CD4-positive, alpha-beta T cell (primary cell): ENCODE measurements around the gene DHX40. TPM values are rescaled to one million over a fixed set of nuclear protein-coding genes. Genes with fewer than 3 reads are reported as not detected.
A peak's percentile ranks its signal among the peaks of the same experiment; 100 is the strongest.
"Not testable (repeated sequence)": the region's sequence is repeated elsewhere in the genome, so short reads cannot be mapped to it uniquely, and the experiment has no call there.

Source experiments
- ATAC-seq: fragments of 200-7000 bp; cut with Tn5 transposase; one replicate; pipeline ENCODE4 v1.10.0; 2022; ENCODE audit warnings: mild to moderate bottlenecking; ENCODE audit not compliant: poor library complexity
- CTCF ChIA-PET: fragments of 350-600 bp; sonication (Branson Sonifier 250); formaldehyde crosslinking; loops from one replicate; lab custom pipeline; 2021; ENCODE audit warnings: antibody characterized with exemption, inconsistent platforms; lab: Charles Lee
- POLR2A ChIA-PET: fragments of 350-600 bp; sonication (Branson Sonifier 250); formaldehyde crosslinking; loops from one replicate; lab custom pipeline; 2021; ENCODE audit warnings: antibody characterized with exemption, inconsistent platforms; lab: Charles Lee
- DNase-seq, 14 experiments: peaks; one replicate each; pipeline ENCODE4 v3.0.0-alpha.2; 2013 to 2020; ENCODE audit warnings: mixed read lengths in 2 of 14
- H3K27ac ChIP-seq, 2 donors: one replicate each; pipeline versions ENCODE4 v1.5.1 to v1.7.0; 2013; ENCODE audit warnings: low read length in 2 of 2, low read depth in 1 of 2, mild to moderate bottlenecking in 1 of 2
- H3K27me3 ChIP-seq, 2 experiments: 1 replicate in 1 of 2; 2 replicates in 1 of 2; pipeline versions ENCODE4 v1.6.1 to v1.7.0; 2013; ENCODE audit warnings: low read length in 2 of 2, control low read depth in 1 of 2, mild to moderate bottlenecking in 1 of 2, moderate library complexity in 1 of 2; ENCODE audit not compliant: insufficient read depth in 2 of 2, control insufficient read depth in 1 of 2
- H3K36me3 ChIP-seq: one replicate; pipeline ENCODE4 v1.6.1; 2013; ENCODE audit warnings: low read length, control low read depth; ENCODE audit not compliant: insufficient read depth
- H3K4me1 ChIP-seq: one replicate; pipeline ENCODE4 v1.6.1; 2013; ENCODE audit warnings: low read length, control low read depth; ENCODE audit not compliant: insufficient read depth
- H3K4me3 ChIP-seq: one replicate; pipeline ENCODE4 v1.5.1; 2013; ENCODE audit warnings: mild to moderate bottlenecking, low read length, moderate library complexity
- H3K9me3 ChIP-seq, 2 experiments: 1 replicate in 1 of 2; 2 replicates in 1 of 2; pipeline versions ENCODE4 v1.6.1 to v1.7.0; 2013; ENCODE audit warnings: low read length in 2 of 2, mild to moderate bottlenecking in 2 of 2, control low read depth in 1 of 2, moderate library complexity in 1 of 2; ENCODE audit not compliant: control insufficient read depth in 1 of 2, insufficient read depth in 1 of 2
- H3K27ac Mint-ChIP-seq: one replicate; pipeline ENCODE4 v1.8.0; 2020; ENCODE audit warnings: mixed read lengths
- H3K27me3 Mint-ChIP-seq: one replicate; pipeline ENCODE4 v1.8.0; 2021; ENCODE audit warnings: mixed read lengths
- H3K36me3 Mint-ChIP-seq: one replicate; pipeline ENCODE4 v1.8.0; 2021; ENCODE audit warnings: low read depth, mixed read lengths
- H3K4me1 Mint-ChIP-seq: one replicate; pipeline ENCODE4 v1.8.0; 2021; ENCODE audit warnings: low read depth, mixed read lengths
- H3K4me3 Mint-ChIP-seq: one replicate; pipeline ENCODE4 v1.8.0; 2020; ENCODE audit warnings: mild to moderate bottlenecking, mixed read lengths
- H3K9me3 Mint-ChIP-seq: one replicate; pipeline ENCODE4 v1.8.0; 2020; ENCODE audit warnings: mixed read lengths
- intact Hi-C, 2 experiments: fragments of 100-400 bp; cut with DNase I in 1 of 2; cut with micrococcal nuclease in 1 of 2; formaldehyde crosslinking; loops; one replicate each; pipeline versions ENCODE4 v1.15.1 to v1.9.0; 2023 to 2025; cut with DNase I, micrococcal nuclease
- total RNA-seq, 174 experiments: library from RNA in 2 of 174; stranded (reverse) in 2 of 174; gene quantifications; one replicate each; pipeline ENCODE4 v1.2.3 and lab custom pipeline; 2021 to 2026
- TF ChIP-seq, protein P1 (sequence below): fragments of 200-600 bp; IDR thresholded peaks from one replicate; pipeline ENCODE4 v1.8.0; 2022; ENCODE audit warnings: antibody characterized with exemption, mild to moderate bottlenecking

The DHX40 gene
- total RNA-seq, 2 experiments from 2014 or later, result 62.6 to 65.6 TPM

DNA sequence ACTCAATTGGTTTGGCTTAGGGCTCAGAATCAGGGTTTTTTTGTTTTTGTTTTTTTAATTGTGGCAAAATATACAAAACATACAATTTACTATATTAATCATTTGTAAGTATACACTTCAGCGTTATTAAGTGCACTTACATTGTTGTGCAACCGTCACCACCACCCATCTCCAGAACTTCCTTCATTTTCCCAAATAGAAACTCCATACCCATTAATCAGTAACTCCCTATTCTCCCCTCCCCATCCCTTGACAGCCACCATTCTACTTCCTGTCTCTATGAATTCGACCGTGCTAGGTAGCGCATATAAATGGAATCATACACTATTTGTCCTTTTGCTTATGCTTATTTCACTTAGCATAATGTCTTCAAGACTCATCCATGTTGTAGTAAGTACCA lies 45.2 kb upstream of the DHX40 start:
- no peak overlapping the region for H3K27ac Mint-ChIP-seq
- peaks cover 11% of the 10 kb centered on the region for H3K27me3 Mint-ChIP-seq
- Histone ChIP-seq H3K4me1 (peaks cover 4% of the 10 kb centered on the region), H3K27ac (no peak overlapping the region), H3K36me3 (no peaks in the 10 kb centered on the region), H3K9me3 (no peaks in the 10 kb centered on the region), H3K4me3 (no peak overlapping the region), H3K27me3 (no peaks in the 10 kb centered on the region)
- ATAC-seq (no peak), DNase-seq (no peak)
- TF ChIP-seq, protein P1, sequence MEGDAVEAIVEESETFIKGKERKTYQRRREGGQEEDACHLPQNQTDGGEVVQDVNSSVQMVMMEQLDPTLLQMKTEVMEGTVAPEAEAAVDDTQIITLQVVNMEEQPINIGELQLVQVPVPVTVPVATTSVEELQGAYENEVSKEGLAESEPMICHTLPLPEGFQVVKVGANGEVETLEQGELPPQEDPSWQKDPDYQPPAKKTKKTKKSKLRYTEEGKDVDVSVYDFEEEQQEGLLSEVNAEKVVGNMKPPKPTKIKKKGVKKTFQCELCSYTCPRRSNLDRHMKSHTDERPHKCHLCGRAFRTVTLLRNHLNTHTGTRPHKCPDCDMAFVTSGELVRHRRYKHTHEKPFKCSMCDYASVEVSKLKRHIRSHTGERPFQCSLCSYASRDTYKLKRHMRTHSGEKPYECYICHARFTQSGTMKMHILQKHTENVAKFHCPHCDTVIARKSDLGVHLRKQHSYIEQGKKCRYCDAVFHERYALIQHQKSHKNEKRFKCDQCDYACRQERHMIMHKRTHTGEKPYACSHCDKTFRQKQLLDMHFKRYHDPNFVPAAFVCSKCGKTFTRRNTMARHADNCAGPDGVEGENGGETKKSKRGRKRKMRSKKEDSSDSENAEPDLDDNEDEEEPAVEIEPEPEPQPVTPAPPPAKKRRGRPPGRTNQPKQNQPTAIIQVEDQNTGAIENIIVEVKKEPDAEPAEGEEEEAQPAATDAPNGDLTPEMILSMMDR, result no peak
- ChIA-PET CTCF (no interaction called here), POLR2A (no interaction called here)
- H3K4me1 Mint-ChIP-seq, result no peaks in the 10 kb centered on the region
- H3K9me3 Mint-ChIP-seq, result no peaks in the 10 kb centered on the region
- intact Hi-C loops, result loop anchor here (5.0 kb wide), 1 partner anchor 517 kb away; no protein-coding TSS in a partner anchor
- H3K36me3 Mint-ChIP-seq, result no peaks in the 10 kb centered on the region
- no peak overlapping the region for H3K4me3 Mint-ChIP-seq

DNA sequence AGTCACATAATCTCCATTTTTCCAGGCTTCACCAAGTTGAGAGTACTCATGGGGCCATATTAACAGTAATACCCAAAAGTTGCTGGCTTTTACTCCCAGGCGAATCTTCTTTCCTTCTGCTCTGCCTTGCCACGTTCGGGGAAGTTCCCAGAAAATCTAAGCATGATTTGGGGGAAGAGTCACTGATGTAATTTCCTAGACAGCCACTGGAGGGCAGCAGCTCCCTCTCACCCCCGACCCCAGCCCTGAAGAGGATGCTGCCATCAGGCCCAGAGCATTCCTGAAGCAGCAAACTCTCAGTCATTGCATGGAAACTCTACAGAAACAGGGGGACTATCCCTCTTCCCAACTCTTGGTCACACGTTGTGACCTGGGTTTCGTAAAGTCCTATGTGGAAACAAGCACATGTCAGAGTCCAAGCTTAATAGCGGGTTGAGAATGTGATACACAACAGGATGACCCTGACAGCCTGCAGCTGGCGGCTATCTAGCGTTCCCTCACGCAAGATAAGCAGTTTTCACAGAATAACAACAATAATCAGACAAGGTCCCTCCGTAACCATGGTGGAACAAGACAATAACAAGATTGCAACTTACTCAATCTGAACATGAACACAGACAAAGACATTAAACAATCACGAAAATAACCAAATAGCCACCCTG lies 43.8 kb upstream of the DHX40 start:
- Histone ChIP-seq H3K4me1 (peaks cover 4% of the 10 kb centered on the region), H3K36me3 (no peaks in the 10 kb centered on the region), H3K4me3 (no peak overlapping the region), H3K27ac (no peak overlapping the region), H3K27me3 (no peaks in the 10 kb centered on the region), H3K9me3 (no peaks in the 10 kb centered on the region)
- CTCF ChIA-PET, result interaction anchor here (0.8 to 1.2 kb wide), 5 partner anchors 9 to 211 kb away, joined by 3 to 5 read pairs (median 4); no protein-coding TSS in a partner anchor
- Mint-ChIP-seq H3K4me3 (no peak overlapping the region), H3K9me3 (no peaks in the 10 kb centered on the region), H3K4me1 (no peaks in the 10 kb centered on the region), H3K27ac (no peak overlapping the region), H3K27me3 (peaks cover 11% of the 10 kb centered on the region), H3K36me3 (no peaks in the 10 kb centered on the region)
- peak; percentile 78 for ATAC-seq
- TF ChIP-seq, protein P1, result peak; percentile 98
- POLR2A ChIA-PET, result no interaction called here
- intact Hi-C loops, result loop anchor here (1.0 to 5.0 kb wide), 2 partner anchors 210 to 516 kb away; no protein-coding TSS in a partner anchor
- DNase-seq, result peak; percentile 27 to 81 (median 44)

- CTCF ChIA-PET, H3K27me3 ChIP-seq, H3K4me3 ChIP-seq, H3K36me3 ChIP-seq, H3K4me3 Mint-ChIP-seq, H3K36me3 Mint-ChIP-seq, H3K9me3 ChIP-seq, DNase-seq, H3K4me1 ChIP-seq, H3K27ac ChIP-seq, H3K9me3 Mint-ChIP-seq, H3K4me1 Mint-ChIP-seq, H3K27ac Mint-ChIP-seq, ATAC-seq: not testable (repeated sequence)
- POLR2A ChIA-PET, result interaction anchor here (0.7 kb wide), 1 partner anchor 195 kb away, joined by 3 read pairs; no protein-coding TSS in a partner anchor
- intact Hi-C loops, result loop anchor here (5.0 kb wide), 1 partner anchor 512 kb away; no protein-coding TSS in a partner anchor
- peaks cover 11% of the 10 kb centered on the region for H3K27me3 Mint-ChIP-seq
Measured at GRCh38 chr17:59524930-59525329, 40.5 kb upstream of the DHX40 start.
